UCSD-AML1 (cell line): Measurements from ENCODE around the gene HTR7.
A peak's percentile ranks its signal among the peaks of the same experiment; 100 is the strongest.

ENCODE experiments used
- DNase-seq: peaks from one replicate; lab custom pipeline; 2025; ENCODE audit not compliant: unreplicated experiment; lab: John Stamatoyannopoulos, UW

Gene HTR7

DNA sequence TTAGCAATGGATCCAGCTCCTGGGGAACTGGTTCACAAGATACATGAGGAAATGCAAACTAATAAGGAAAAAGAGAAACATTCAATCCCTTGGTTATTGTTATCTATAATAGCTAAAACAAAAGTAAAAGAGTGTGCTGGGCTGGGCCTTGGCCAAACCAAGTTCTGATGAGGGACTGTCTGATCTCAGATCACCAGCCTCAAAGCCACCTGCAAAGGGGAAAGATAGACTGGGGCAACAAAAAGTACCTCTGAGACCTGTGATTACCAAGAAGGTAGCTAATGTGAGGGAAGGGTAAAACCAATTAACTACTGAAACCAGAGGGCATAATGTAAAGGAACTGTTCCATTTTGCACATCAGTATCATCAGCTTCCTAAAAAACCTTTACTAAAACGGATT, 51.2 kb downstream of the HTR7 start:
- no peak for DNase-seq

DNA sequence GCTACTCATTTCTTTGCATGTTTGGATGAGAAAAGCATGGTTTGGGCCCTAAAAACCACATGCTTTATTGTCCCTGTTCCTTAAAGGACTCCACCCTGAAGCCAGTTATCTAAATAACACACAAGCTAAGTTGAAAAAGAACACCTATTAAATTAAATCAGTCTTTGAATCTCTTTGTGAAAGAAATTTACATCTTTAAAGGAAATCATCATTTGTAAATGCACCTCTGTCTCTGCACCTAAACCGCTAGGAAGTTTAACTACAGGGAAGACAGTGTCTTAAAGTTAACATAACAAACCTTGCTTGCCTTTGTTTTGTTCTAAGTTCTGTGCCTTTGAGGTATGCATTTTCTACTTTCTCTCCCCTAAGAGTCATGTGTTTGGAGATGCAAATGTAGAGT, 52.6 kb downstream of the HTR7 start:
- no peak for DNase-seq

DNA sequence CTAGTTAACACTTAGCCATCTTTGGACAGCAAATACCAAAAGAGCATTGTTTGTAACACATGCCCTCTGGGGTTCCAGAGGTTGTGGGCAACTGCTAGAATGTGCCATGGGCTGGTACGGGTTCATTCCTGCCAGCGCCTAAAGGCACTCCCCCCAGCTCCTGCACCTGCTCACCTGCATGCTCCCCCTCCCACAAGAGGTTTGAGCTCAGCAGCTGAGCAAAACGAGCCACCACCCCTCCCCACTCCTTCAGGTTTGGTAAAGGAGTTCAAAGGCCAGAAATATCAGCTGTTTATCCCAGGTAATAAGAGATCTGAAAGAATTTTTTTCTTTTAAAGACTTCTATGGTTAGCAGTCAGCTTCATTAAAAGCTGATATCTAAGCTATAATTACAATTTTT, 53.5 kb downstream of the HTR7 start:
- DNase-seq = no peak

DNA sequence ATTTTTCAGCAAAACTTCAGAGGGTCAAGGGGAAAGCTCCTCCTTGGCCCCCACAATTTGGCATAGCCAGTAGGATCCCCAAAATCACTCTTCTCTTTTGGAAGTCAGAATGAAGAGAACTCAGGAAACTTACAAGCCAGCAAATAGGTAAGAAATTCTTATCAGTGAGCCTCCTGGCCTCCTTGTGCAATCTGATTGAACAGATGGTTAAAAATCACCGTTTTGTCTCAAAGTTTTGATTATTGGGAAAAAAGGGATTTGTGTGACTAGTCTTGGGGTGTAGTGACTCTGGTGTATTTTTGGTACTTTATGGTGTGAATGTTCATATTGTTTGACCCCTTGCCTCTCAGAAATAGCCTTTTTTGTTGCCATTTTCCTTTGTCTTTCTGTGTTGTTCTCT, 56.2 kb downstream of the HTR7 start:
- DNase-seq = no peak

DNA sequence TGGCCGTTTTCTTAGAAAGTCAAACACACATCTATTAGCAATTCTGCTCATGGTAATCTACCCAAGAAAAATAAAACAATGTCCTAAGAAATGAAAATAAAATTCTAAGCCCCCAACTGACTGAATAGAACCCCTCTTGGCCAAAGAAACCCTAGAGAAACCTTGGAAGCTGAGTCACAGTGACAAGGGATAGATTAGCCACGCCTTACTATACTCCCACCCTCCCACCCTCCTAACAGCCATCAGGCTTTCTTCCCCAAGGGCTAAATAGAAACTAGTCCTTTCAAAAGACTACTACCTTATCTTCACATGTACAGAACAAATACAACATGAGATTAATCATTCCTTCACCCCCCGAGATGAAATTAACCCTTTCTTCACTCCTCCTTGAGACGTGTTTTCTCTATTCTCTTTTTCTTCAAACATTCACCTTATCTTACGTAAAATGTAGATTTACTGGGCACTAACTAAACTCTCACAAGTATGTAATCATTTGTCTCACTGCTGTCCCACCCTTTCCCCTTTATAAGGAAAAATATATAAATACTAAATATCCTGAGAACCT, 57.5 kb downstream of the HTR7 start:
- DNase-seq = no peak

DNA sequence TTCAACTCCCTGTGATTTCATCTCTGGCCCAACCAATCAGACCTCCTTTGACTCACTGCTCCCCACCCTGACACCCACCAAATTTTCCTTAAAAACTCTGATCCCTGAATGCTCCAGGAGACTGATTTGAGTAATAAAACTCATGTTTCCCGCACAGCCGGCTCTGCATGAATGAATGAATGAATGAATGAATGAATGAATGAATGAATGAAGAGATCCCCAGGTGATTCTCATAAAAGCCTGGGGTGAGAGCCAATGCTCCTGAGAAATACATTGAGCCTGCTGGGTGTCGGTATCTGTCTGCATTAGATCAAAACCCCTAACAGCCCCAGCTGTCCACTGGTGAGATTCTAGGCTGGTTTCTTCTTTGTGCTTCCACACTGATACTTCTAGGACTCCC, 58.7 kb downstream of the HTR7 start:
- DNase-seq = no peak

DNA sequence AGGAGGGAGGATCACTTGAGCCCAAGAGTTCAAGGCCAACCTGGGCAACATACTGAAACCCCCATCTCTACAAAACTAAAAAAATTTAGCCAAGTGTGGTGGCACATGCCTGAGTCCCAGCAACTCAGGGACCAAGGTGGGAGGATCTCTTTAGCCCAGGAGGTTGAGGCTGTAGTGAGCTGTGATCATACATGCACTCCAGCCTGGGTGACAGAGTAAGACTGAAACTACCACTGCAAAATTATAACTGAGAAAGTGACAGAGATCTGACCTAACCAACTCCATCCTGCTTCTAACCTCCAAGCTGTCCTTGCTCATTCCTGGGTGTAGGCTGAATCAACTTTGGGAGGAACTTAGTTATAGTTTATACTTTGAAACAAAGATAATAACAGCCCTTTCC, 59.4 kb downstream of the HTR7 start:
- no peak for DNase-seq

DNA sequence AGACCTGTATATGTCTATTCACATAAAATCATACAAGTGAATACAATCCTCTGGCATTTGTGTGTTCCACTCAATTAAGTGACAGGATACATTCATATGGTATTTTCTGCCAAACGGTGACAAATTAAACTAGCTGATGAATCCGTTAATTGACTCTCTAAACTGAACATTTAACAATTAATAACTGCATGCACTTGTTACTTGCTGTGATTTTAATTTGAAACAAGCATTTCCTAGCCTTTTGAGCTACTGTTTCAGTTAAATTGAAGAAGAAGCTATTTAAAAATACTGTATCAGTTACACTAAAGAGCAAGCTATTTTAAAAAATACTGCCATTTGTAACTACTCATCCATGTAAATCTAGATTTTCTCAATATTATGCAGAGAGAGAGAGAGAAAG, 67.4 kb downstream of the HTR7 start:
- no peak for DNase-seq

DNA sequence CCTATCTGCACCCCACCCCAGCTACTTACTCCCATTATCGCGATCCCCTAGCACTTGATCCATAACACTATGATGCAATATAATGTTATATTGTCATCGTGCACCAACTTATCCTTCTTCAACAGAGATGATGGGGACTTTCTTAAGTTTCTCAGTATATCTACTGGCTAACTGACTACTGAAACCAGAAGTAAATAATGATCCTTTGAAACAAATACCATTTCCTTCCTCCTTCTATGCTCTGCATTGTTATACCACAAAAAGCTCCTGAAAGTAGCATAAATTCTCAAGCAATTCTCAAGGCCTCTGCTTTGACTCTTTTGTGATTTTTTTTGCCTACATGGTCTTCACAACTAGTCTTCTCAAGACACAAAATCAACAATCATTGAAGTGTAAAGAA, 68.9 kb downstream of the HTR7 start:
- DNase-seq = no peak

DNA sequence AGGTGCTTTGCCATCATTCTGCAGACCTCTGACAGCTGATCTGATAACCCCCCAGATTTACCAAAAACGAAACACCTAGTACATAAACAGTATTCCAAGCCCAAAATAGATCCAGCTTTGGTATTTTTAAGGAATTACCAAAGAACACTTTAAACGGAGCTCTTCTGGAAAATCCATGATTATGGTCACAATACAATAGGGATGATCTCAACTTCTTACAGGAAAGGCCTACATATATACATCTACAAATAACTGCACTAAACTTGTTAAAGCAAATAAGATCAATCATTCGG, 69.7 kb downstream of the HTR7 start:
- DNase-seq = no peak

DNA sequence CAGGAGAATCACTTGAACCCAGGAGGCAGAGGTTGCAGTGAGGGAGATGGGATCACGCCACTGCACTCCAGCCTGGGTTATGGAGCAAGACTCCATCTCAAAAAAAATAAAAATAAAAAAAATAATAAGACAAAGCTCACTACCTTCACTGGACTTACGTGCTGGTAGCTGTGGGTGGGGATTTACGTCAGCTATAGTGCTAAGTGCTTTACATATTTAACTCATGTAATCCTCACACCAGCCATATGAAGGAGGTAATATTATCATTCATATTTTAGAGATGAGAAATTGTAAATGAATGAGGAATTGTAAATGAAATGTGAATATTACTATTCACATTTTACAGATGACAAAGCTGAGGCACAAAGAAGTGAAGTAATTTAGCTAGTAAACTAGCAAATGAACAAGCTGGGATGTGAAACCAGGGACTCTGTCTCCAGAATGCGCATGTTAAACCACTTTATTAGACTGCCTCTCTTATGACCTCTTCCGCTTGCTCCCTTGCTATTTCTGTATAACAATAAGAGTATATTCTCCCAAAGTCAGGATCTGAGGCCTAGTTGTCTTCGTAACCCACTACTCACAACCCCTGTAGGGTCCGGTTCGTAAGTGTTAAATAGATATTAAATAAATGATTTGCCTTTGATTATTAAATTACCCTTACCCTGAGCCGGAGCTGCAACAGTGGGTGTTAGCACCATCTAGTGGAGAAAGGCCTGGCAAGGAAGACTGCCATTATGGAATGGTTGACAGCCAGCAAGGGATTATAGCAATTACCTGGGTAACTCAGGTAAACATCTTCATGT, 70.2 kb downstream of the HTR7 start:
- DNase-seq = no peak

DNA sequence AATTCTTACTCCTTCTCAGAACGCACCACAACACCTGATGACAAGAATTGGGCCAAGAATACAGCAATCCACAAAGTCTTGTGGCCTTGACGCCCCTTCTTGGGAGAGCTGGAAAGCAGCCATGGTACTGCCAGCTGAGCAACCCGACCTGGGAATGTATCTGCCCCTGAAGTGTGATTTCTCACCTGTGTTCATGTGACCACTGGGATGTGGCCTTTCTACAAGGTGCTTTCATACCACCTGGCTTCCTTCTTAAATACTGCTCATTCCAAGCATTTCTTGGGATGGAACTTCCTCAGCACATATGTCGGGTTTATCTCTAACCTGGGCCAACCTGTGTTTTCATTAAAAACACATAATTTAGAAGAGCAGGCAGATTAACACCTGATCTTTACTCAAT, 72.1 kb downstream of the HTR7 start:
- DNase-seq = no peak

DNA sequence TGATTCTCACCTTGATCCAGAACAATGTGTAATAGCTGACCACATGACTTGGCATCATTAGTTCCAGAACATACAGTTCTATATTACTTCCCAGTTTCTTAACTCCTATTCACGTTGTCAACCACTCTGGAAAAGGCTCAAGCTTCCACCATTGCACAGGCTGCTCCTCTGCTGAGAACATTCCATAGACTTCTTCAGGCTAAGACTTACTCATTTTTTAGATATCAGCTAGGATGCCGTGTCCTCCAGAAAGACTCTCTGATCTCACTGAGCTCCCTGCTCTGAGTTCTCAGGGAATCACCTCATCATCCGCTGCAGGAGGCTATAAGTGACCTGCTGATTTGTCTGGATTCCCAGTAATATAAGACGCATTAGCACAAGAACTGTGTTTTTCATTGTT, 73.1 kb downstream of the HTR7 start:
- DNase-seq = no peak

DNA sequence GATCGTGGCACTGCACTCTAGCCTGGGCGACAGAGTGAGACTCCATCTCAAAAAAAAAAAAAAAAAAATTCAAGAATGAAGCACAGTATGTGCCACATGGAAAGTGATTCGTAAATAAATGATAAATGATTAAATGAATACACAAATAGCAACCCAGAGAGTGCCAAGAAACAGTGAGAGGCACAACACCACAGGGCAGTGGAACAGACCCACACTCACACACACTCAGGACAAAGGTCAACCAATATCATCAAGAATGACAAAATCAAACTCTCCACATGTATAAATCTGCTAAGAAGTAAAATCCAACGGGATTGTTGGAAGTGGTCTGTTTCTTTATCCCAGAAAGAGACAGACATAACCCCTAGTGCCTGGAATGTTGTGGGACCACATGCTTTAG, 77.4 kb downstream of the HTR7 start:
- DNase-seq = no peak

DNA sequence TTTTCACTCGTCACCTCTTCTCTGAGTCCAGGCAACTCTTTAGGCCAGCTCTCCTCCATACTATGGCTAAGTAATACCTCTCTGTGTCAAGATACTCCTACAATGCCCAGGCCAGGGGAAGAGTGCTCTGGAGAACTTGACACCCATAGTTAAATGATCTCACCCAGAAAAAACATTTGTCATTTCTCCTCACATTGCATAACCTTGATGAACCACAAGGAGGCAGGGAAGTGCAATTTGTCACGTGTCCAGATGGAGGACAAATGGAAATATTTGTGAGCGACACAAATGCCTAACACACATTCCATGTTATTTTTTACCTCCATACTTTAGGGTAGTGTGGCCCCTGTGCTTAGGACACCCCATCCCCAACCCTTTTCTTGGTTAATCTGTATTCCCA, 78.3 kb downstream of the HTR7 start:
- no peak for DNase-seq

DNA sequence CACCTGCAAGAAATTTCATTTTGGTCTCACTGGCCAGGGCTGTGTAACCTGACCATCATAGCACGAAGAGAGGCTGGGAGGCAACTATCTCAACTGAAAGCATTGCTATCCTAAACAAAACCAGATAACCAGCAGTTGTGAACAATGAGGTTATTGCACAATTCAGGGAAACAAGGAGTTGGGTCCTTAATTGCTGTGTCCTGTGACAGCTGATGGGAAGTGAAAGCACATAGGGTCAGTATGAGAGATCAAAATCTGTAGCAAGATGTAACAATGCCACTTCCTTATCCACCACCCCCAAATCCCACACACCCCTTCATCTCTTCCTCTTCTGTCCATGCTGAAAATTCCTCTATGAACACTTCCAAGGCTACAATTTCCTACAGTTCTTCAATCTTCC, 80.2 kb downstream of the HTR7 start:
- no peak for DNase-seq

DNA sequence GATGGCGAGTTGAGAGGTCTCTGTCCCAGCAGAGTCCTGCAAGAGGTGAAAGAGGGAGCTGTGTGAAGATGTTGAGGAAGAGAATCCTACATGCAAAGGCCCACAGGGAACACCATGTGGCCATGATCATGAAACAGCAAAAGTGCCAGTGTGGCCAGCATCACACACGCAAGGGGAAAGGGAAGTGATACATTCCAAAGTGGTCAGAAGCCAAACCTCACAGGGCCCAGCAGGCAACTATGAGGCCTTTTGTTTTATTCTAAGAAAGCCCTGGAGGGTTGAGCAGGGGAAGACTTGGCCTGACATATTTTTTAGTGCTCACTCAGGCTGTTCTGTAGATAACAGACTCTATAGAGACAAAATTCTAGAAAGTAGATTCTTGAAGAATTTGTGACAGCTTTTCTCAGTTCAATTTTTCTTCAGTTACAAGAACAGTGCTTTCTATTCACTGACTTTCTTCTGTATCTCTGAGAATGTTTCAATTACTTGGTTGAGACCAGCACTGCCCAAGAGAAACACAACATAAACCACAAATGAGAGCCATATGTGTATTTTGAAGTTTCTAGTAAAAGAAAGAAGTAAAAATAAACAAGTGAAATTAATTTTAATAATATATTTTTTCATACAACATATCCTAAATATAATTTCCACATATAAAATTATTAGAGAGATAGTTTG, 82.3 kb downstream of the HTR7 start:
- DNase-seq = peak; percentile 21

DNA sequence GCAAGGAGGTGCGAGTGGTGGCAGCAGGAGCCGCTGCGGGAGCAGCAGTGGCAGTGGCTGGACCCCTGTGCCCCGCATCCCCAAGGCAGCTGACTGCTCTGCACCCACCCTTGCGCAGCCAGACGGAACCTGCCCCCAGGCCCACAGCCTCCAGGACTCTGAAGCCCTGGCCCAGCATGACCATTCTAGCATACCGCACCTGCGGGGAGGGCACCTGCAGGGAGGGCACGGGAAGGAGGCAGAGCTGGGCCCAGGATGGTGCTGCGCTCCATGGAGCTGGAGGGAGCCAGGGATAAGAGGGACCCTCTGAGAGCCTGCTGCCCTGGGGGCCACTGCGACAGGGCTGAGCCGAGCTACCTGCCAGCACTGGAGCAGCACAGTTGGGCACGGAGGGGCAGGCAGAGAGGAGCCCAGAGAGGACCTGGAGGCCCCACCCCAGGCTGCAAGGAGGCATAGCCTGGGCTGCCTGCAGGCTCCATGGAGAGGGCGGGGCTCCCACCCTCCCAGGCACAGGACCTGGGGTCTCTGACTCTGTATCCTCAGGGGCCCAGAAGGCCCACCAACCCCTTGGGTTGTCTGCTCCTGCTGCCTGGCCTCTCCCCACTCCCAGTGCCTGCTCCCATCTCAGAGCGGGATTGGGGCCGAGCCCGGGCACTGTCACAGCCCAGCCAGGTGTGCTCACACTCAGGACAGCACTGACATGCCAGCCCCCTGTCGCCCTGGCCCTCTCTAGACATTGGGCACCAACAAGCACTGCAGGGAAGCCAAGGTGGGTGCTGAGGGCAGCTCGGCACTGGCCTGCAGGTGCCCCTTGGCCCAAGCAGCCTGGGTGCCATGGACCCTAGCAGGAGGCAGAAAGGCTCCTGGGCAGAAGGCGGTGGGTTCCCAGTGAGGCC, 87.6 kb downstream of the HTR7 start:
- DNase-seq = no peak

DNA sequence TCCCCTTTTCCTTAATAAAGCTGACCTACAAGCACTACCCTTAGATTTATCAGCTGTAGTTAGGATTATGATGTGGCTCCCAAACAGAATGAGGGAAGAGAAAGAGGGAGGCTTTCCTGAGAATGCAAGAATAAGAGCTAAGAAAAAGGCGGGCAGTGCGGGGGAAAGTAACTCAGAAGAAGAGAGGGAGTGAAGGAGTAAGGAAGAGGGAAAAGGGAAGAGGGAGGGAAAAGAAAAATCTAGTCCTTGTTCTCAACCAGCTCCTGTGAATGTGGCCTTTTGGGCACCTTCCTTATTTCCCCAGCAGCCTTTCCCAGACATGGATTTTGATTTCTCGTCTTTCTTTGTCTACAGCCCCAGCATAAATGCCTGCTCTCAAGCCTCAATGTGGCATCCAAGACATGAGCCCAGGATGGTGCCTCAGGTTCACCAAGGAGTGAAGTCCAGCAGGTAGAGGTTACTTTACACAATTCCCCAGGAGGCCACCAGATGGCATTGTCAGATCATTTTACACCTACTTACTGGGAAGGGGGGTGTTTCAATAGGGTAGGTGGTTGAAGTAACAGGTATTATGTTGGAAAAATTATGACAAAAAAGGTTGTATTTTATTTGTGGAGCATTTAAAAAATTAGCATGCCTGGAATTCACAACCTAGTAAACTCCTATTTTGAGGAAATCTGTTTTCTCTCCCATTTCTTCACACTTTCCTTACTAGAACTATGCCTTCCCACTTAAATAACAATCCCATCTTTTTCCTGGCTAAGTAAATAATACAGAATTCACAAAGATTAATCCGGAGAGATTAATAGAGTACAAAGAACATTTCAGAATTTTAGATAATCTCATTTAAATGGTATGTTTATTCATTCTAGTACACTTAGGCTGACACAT, 106.5 kb downstream of the HTR7 start:
- DNase-seq = peak; percentile 21

DNA sequence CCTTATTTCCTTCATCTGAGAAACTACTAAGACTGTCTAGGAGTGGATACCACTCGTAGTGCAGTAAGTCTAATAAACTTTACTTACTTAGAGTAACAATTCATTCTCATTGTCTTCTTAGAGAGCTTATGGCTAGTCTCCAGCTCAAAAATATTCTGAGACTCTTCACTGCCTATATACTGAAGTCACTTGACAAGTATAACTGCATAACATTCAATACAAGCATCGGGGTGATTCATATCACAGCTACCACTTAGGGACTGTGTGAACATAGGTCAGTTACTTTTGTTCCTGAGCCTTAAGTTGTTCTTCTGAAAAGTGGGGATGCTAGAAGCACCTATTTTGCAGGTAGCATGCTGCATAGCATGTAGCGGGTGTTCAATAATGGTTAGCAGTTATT, 111.0 kb downstream of the HTR7 start:
- no peak for DNase-seq

DNA sequence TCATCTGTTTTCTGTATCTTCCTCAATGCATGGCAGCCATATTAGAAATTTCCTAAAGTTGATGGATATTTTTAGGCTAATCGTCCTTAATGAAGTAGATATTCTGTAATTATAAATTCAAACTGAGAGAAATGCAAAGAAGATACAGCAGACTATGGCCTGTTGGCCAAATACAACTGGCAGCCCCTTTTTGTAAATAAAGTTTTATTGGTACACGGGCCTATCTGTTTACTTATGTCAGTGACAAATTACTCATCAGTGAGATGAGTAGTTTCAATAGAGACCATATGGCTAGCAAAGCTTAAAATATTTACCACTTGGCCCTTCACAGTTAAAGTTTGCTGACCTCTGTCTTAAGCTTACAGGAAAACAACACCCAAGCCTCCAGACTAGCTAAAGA, 112.3 kb downstream of the HTR7 start:
- DNase-seq = no peak
